ENCODE results near the gene PRDX1.
"Not testable (repeated sequence)": the region's sequence is repeated elsewhere in the genome, so short reads cannot be mapped to it uniquely, and the experiment has no call there.

Gene PRDX1

DNA sequence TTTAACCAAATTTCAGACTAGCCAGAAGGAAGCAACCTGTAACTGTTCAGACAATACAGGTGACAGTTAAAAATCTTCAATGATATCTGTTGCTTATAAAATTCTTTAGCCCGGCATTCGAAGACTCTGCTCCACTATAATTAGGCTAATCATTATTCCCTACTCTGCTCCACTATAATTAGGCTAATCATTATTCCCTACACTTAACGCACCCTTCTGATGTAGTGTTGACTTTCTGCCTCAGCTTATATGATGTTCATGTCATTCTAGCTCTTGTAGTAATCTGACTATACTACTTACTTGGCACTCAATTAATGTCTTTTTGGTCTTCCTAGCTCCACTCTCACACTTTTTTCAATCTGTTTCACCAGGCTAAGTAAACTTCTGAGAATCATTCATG is 44.0 kb downstream of the PRDX1 start:
- CTCF ChIA-PET: interaction anchor here (1.1 to 1.4 kb wide), 2 partner anchors 10 to 15 kb away, joined by 3 to 5 read pairs; no protein-coding TSS in a partner anchor

DNA sequence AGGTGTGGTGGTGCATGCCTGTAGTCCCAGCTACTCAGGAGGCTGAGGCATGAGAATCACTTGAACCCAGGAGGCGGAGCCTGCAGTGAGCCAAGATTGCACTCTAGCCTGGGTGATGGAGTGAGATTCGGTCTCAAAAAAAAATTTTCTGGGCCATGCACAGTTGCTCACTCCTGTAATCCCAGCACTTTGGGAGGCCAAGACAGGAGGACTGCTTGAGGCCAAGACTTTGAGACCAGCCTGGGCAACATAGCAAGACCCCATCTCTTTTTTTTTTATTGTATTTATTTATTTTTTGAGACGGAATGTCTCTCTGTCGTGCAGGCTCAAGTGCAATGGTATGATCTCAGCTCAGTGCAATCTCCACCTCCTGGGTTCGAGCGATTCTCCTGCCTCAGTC is 47.5 kb downstream of the PRDX1 start:
- POLR2A ChIA-PET; H3K9me3 ChIP-seq (ENCODE audit: control insufficient read depth, insufficient read depth, low read depth, low read length); H3K27ac ChIP-seq (ENCODE audit: extremely low read depth, low read depth, low read length); H3K4me1 ChIP-seq (ENCODE audit: control insufficient read depth, insufficient read depth, low read length); H3K4me3 ChIP-seq (ENCODE audit: low read depth, low read length); H3K36me3 ChIP-seq (ENCODE audit: control insufficient read depth in 2 of 2, insufficient read depth in 1 of 2, low read length in 2 of 2): not testable (repeated sequence)
- CTCF ChIA-PET: interaction anchor here (1.1 kb wide), 1 partner anchor 26 kb away, joined by 8 read pairs; no protein-coding TSS in a partner anchor
- peak; percentile 77; the same call in 1 of the 2 replicates for TF ChIP-seq ZNF121 (tag by site-specific recombination; IDR thresholded peaks at IDR 0.05)

More for the DNA sequence above, 44.0 kb downstream of the PRDX1 start:
- Histone ChIP-seq H3K9me3 (ENCODE audit: control insufficient read depth, insufficient read depth, low read depth, low read length) (no peaks in the 10 kb centered on the region), H3K36me3 (ENCODE audit: control insufficient read depth in 2 of 2, insufficient read depth in 1 of 2, low read length in 2 of 2) (no peaks in the 10 kb centered on the region), H3K4me3 (ENCODE audit: low read depth, low read length) (no peak overlapping the region), H3K4me1 (ENCODE audit: control insufficient read depth, insufficient read depth, low read length) (peaks cover 5% of the 10 kb centered on the region), H3K27ac (ENCODE audit: extremely low read depth, low read depth, low read length) (no peak overlapping the region)
- TF ChIP-seq ZNF24 (tag by site-specific recombination; IDR thresholded peaks at IDR 0.05) (no peak), SP7 (tag by site-specific recombination; IDR thresholded peaks at IDR 0.05) (peak; percentile 91)
- POLR2A ChIA-PET: no interaction called here

DNA sequence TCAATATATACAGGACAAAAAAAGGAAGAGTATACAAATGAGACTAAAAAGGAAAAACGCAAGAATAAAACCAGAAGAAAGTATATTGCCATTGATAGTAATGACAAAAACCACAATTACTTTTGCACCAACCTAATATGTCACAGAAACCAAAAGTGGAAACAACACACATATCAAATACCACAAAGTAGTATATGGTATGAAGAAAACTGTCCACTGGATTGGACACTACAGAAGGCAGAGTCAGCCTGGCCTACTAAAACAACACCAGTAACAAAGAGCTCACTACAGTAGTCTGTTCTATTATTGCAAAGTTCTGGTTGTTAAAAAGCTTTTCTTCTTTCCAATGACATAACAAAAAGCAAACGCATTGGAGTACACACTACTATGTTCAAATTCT is 48.4 kb downstream of the PRDX1 start:
- H3K9me3 ChIP-seq (ENCODE audit: control insufficient read depth, insufficient read depth, low read depth, low read length): no peaks in the 10 kb centered on the region
- H3K36me3 ChIP-seq (ENCODE audit: control insufficient read depth in 2 of 2, insufficient read depth in 1 of 2, low read length in 2 of 2): no peaks in the 10 kb centered on the region
- peaks cover 2% of the 10 kb centered on the region; the same call in 1 of the 2 replicates for H3K4me1 ChIP-seq (ENCODE audit: control insufficient read depth, insufficient read depth, low read length)
- H3K4me3 ChIP-seq (ENCODE audit: low read depth, low read length): no peak overlapping the region
- POLR2A ChIA-PET: interaction anchor here (0.6 to 1.0 kb wide), 4 partner anchors 18 to 170 kb away, joined by 3 to 4 read pairs (median 4); partner anchors contain the start of gene TESK2
- CTCF ChIA-PET: interaction anchor here (1.1 kb wide), 1 partner anchor 25 kb away, joined by 8 read pairs; no protein-coding TSS in a partner anchor
- H3K27ac ChIP-seq (ENCODE audit: extremely low read depth, low read depth, low read length): no peak overlapping the region
- TF ChIP-seq GLIS1 (tag by site-specific recombination; IDR thresholded peaks at IDR 0.05) (no peak), ZNF843 (tag by site-specific recombination; IDR thresholded peaks at IDR 0.05) (no peak), ZNF202 (tag by site-specific recombination; IDR thresholded peaks at IDR 0.05; ENCODE audit: borderline replicate concordance) (no peak), ZNF211 (tag by site-specific recombination; IDR thresholded peaks at IDR 0.05; ENCODE audit: low read depth) (no peak), PRDM1 (tag by site-specific recombination; IDR thresholded peaks at IDR 0.05) (peak; percentile 80)

DNA sequence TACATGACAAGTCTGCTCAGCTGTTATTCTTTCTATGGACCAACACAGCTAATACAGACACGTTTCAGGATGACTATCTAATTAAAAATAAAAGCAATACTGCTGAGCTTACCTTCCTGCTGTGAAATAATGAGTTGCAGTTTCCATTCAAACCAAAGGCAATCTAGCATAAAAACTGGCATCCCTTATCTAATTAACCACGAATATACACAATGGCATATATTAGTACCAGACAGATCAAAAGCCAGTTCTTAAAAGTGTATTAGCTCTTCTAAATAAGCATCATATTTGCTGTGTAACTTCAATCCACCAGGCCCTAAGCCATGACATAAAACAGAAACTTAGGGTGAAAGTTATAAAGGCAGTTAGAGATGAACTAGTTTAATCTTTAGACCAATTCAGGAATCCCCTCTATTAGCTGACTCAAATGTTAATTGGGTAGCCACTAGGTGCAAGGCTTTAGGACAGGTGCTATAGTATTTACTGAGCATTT is 51.3 kb downstream of the PRDX1 start:
- Histone ChIP-seq H3K4me3 (ENCODE audit: low read depth, low read length) (no peak overlapping the region), H3K27ac (ENCODE audit: extremely low read depth, low read depth, low read length) (no peak overlapping the region), H3K36me3 (ENCODE audit: control insufficient read depth in 2 of 2, insufficient read depth in 1 of 2, low read length in 2 of 2) (no peaks in the 10 kb centered on the region), H3K4me1 (ENCODE audit: control insufficient read depth, insufficient read depth, low read length) (no peaks in the 10 kb centered on the region), H3K9me3 (ENCODE audit: control insufficient read depth, insufficient read depth, low read depth, low read length) (no peaks in the 10 kb centered on the region)
- POLR2A ChIA-PET: no interaction called here
- TF ChIP-seq ZBTB8A (tag by site-specific recombination; IDR thresholded peaks at IDR 0.05) (no peak), ZNF664 (tag by site-specific recombination; IDR thresholded peaks at IDR 0.05) (peak; percentile 63; the same call in 1 of the 2 replicates)
- CTCF ChIA-PET: no interaction called here

- CTCF ChIA-PET: interaction anchor here (0.6 to 1.5 kb wide), 3 partner anchors 10 to 90 kb away, joined by 3 to 4 read pairs (median 4); no protein-coding TSS in a partner anchor
- H3K4me3 ChIP-seq (ENCODE audit: low read depth, low read length); H3K36me3 ChIP-seq (ENCODE audit: control insufficient read depth in 2 of 2, insufficient read depth in 1 of 2, low read length in 2 of 2); H3K4me1 ChIP-seq (ENCODE audit: control insufficient read depth, insufficient read depth, low read length); H3K27ac ChIP-seq (ENCODE audit: extremely low read depth, low read depth, low read length); POLR2A ChIA-PET; H3K9me3 ChIP-seq (ENCODE audit: control insufficient read depth, insufficient read depth, low read depth, low read length): not testable (repeated sequence)
Observed at GRCh38 chr1:45467353-45467752, 54.3 kb downstream of the PRDX1 start.

DNA sequence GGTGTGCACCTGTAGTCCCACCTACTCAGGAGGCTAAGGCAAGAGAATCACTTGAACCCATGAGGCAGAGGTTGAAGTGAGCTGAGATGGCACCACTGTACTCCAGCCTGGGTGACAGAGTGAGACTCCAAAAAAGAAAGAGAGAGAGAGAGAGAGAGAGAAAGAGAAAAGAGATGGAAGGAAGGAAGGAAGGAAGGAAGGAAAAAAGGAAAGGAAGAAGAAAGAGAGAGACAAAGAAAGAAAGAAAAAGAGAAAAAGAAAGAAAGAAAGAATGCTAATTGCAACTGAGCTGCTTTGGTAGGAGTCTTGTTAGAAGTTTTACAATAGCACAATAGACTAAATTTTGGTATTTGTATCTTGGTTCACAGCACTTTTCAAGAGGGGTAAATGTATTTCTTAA is 56.4 kb downstream of the PRDX1 start:
- TF ChIP-seq WT1 (tag by site-specific recombination; IDR thresholded peaks at IDR 0.05): no peak
- no peak for TF ChIP-seq GLI4 (tag by site-specific recombination; IDR thresholded peaks at IDR 0.05)
- TF ChIP-seq ZNF555 (tag by site-specific recombination; conservative IDR thresholded peaks at IDR 0.05): no peak
- TF ChIP-seq ZNF121 (tag by site-specific recombination; IDR thresholded peaks at IDR 0.05): no peak
- no peak for TF ChIP-seq YY1 (tag by site-specific recombination; IDR thresholded peaks at IDR 0.05)
- TF ChIP-seq ZNF366 (tag by site-specific recombination; conservative IDR thresholded peaks at IDR 0.05): peak; percentile 76
- no peak for TF ChIP-seq ZNF76 (tag by site-specific recombination; IDR thresholded peaks at IDR 0.05; ENCODE audit: borderline replicate concordance, low read depth)
- H3K9me3 ChIP-seq (ENCODE audit: control insufficient read depth, insufficient read depth, low read depth, low read length): no peaks in the 10 kb centered on the region
- H3K4me3 ChIP-seq (ENCODE audit: low read depth, low read length): no peak overlapping the region
- no peak overlapping the region for H3K27ac ChIP-seq (ENCODE audit: extremely low read depth, low read depth, low read length)
- POLR2A ChIA-PET: interaction anchor here (0.7 kb wide), 1 partner anchor 125 kb away, joined by 3 read pairs; no protein-coding TSS in a partner anchor
- H3K4me1 ChIP-seq (ENCODE audit: control insufficient read depth, insufficient read depth, low read length): no peaks in the 10 kb centered on the region
- CTCF ChIA-PET: no interaction called here
- no peaks in the 10 kb centered on the region for H3K36me3 ChIP-seq (ENCODE audit: control insufficient read depth in 2 of 2, insufficient read depth in 1 of 2, low read length in 2 of 2)

Measured in HEK293 (cell line).